HepG2 (cell line): ENCODE results near the gene WIZ. TPM values are rescaled to one million over a fixed set of nuclear protein-coding genes. Genes with fewer than 3 reads are reported as not detected.
A peak's percentile ranks its signal among the peaks of the same experiment; 100 is the strongest.

Experiments
- BRD4 ChIP-seq: sonication (generic); formaldehyde crosslinking; IDR thresholded peaks from 2 replicates; pipeline ENCODE4 v1.4.0; 2020; ENCODE audit warnings: missing genetic modification reagents
- CBX5 ChIP-seq: sonication (generic); formaldehyde crosslinking; IDR thresholded peaks from 2 replicates; pipeline ENCODE4 v1.4.0; 2020; ENCODE audit warnings: missing genetic modification reagents, borderline replicate concordance
- CREBL2 ChIP-seq: sonication (generic); formaldehyde crosslinking; IDR thresholded peaks from 2 replicates; pipeline ENCODE4 v1.8.1; 2023; ENCODE audit warnings: missing genetic modification reagents, mild to moderate bottlenecking, borderline replicate concordance
- DPF2 ChIP-seq: sonication (generic); formaldehyde crosslinking; IDR thresholded peaks from 2 replicates; pipeline ENCODE4 v1.4.0; 2020; ENCODE audit warnings: mild to moderate bottlenecking, low read depth, missing genetic modification reagents, borderline replicate concordance
- HIVEP1 ChIP-seq: sonication (generic); formaldehyde crosslinking; IDR thresholded peaks from 2 replicates; pipeline ENCODE4 v1.4.0; 2020; ENCODE audit warnings: mild to moderate bottlenecking, missing genetic modification reagents
- IRF2 ChIP-seq: IDR thresholded peaks from 2 replicates; pipeline ENCODE4 v1.6.1; 2018; ENCODE audit warnings: missing genetic modification reagents, missing compliant biosample characterization
- MNT ChIP-seq: fragments of 450-650 bp; IDR thresholded peaks from 2 replicates; pipeline ENCODE4 v1.6.1; 2016
- NRL ChIP-seq: sonication (generic); formaldehyde crosslinking; IDR thresholded peaks from 2 replicates; pipeline ENCODE4 v1.5.0; 2020; ENCODE audit warnings: missing genetic modification reagents, mild to moderate bottlenecking, moderate library complexity, borderline replicate concordance
- PBX2 ChIP-seq: IDR thresholded peaks from 2 replicates; pipeline ENCODE4 v1.6.1; 2016; ENCODE audit warnings: control low read depth
- PCBP1 ChIP-seq: fragments of 200-400 bp; formaldehyde crosslinking; IDR thresholded peaks from 2 replicates; pipeline ENCODE4 v1.6.1; 2017; ENCODE audit warnings: mild to moderate bottlenecking, low read depth, low read length, borderline replicate concordance
- POLR2G ChIP-seq: fragments of 200-400 bp; formaldehyde crosslinking; IDR thresholded peaks from 2 replicates; pipeline ENCODE4 v1.6.1; 2018; ENCODE audit warnings: mild to moderate bottlenecking, low read depth, low read length, moderate library complexity
- RFXAP ChIP-seq: sonication (generic); formaldehyde crosslinking; IDR thresholded peaks from 2 replicates; pipeline ENCODE4 v1.4.0; 2020; ENCODE audit warnings: missing genetic modification reagents, borderline replicate concordance
- SRSF4 ChIP-seq: fragments of 200-400 bp; formaldehyde crosslinking; IDR thresholded peaks from one replicate; pipeline ENCODE4 v1.6.1; 2018; ENCODE audit warnings: mild to moderate bottlenecking, low read depth, low read length, moderate library complexity; ENCODE audit not compliant: poor library complexity, severe bottlenecking
- THAP11 ChIP-seq: IDR thresholded peaks from 2 replicates; pipeline ENCODE4 v1.6.1; 2016; ENCODE audit warnings: missing biosample characterization, missing genetic modification reagents
- YY1 ChIP-seq: IDR thresholded peaks from 2 replicates; pipeline ENCODE4 v1.6.1; 2011; ENCODE audit warnings: low read length, low read depth, moderate library complexity, mild to moderate bottlenecking; ENCODE audit not compliant: insufficient read depth, insufficient replicate concordance
- ZNF121 ChIP-seq: sonication (generic); formaldehyde crosslinking; IDR thresholded peaks from 2 replicates; pipeline ENCODE4 v1.5.0; 2020; ENCODE audit warnings: mild to moderate bottlenecking, missing genetic modification reagents
- ZNF138 ChIP-seq: sonication (generic); formaldehyde crosslinking; IDR thresholded peaks from 2 replicates; pipeline ENCODE4 v1.5.0; 2020; ENCODE audit warnings: mild to moderate bottlenecking, low read depth, missing genetic modification reagents
- ZNF20 ChIP-seq: sonication (generic); formaldehyde crosslinking; IDR thresholded peaks from 2 replicates; pipeline ENCODE4 v1.4.0; 2020; ENCODE audit warnings: mild to moderate bottlenecking, moderate library complexity, missing genetic modification reagents
- ZNF207 ChIP-seq: fragments of 450-650 bp; IDR thresholded peaks from 2 replicates; pipeline ENCODE4 v1.6.1; 2016; ENCODE audit warnings: antibody characterized with exemption, borderline replicate concordance
- ZNF343 ChIP-seq: sonication (generic); formaldehyde crosslinking; IDR thresholded peaks from 2 replicates; pipeline ENCODE4 v1.4.0; 2020; ENCODE audit warnings: mild to moderate bottlenecking, missing genetic modification reagents
- ZNF510 ChIP-seq: sonication (generic); formaldehyde crosslinking; IDR thresholded peaks from 2 replicates; pipeline ENCODE4 v1.4.0; 2020; ENCODE audit warnings: low read depth, mild to moderate bottlenecking, missing genetic modification reagents
- ZNF549 ChIP-seq: sonication (generic); formaldehyde crosslinking; IDR thresholded peaks from 2 replicates; pipeline ENCODE4 v1.5.0; 2020; ENCODE audit warnings: missing genetic modification reagents
- ZNF652 ChIP-seq: IDR thresholded peaks from 2 replicates; pipeline ENCODE4 v1.6.1; 2016; ENCODE audit warnings: low read depth, borderline replicate concordance
- ZNF746 ChIP-seq: sonication (generic); formaldehyde crosslinking; IDR thresholded peaks from 2 replicates; pipeline ENCODE4 v1.8.0; 2022; ENCODE audit warnings: mild to moderate bottlenecking, missing genetic modification reagents
- ZSCAN29 ChIP-seq: sonication (generic); formaldehyde crosslinking; conservative IDR thresholded peaks from 2 replicates; pipeline ENCODE4 v1.4.0; 2020; ENCODE audit warnings: mild to moderate bottlenecking, missing genetic modification reagents
- polyA plus RNA-seq, 8 experiments: library from polyadenylated mRNA; depleted of rRNA in 3 of 8; stranded (reverse) in 7 of 8; unstranded in 1 of 8; fragments of >200 nt; fragmentation: Illumina TruSeq in 4 of 8; extraction: Trizol in 4 of 8; gene quantifications; 2 replicates each; pipeline versions ENCODE4 v1.2.1 to v1.2.3, GENCODE V29; 2011 to 2016; ENCODE audit warnings: low read depth in 4 of 8, missing spikeins in 1 of 8, mixed read lengths in 1 of 8; ENCODE audit not compliant: insufficient read depth in 1 of 8
- total RNA-seq, 5 experiments: library from RNA; depleted of rRNA; stranded (reverse); fragments of >200 nt; fragmentation: Illumina TruSeq; extraction: Trizol; gene quantifications; 2 replicates each; pipeline ENCODE4 v1.2.3, GENCODE V29; 2016; ENCODE audit warnings: low read depth in 1 of 5
- TF ChIP-seq, protein P1 (sequence below): sonication (generic); formaldehyde crosslinking; IDR thresholded peaks from 2 replicates; pipeline ENCODE4 v1.5.0; 2020; ENCODE audit warnings: mild to moderate bottlenecking, missing genetic modification reagents

The WIZ gene
- total and polyA plus RNA-seq, 2 of the 13 experiments (the other 11 are each of a cell fraction or from before 2014, with no cell fraction given) = 4.7 to 4.8 TPM

DNA sequence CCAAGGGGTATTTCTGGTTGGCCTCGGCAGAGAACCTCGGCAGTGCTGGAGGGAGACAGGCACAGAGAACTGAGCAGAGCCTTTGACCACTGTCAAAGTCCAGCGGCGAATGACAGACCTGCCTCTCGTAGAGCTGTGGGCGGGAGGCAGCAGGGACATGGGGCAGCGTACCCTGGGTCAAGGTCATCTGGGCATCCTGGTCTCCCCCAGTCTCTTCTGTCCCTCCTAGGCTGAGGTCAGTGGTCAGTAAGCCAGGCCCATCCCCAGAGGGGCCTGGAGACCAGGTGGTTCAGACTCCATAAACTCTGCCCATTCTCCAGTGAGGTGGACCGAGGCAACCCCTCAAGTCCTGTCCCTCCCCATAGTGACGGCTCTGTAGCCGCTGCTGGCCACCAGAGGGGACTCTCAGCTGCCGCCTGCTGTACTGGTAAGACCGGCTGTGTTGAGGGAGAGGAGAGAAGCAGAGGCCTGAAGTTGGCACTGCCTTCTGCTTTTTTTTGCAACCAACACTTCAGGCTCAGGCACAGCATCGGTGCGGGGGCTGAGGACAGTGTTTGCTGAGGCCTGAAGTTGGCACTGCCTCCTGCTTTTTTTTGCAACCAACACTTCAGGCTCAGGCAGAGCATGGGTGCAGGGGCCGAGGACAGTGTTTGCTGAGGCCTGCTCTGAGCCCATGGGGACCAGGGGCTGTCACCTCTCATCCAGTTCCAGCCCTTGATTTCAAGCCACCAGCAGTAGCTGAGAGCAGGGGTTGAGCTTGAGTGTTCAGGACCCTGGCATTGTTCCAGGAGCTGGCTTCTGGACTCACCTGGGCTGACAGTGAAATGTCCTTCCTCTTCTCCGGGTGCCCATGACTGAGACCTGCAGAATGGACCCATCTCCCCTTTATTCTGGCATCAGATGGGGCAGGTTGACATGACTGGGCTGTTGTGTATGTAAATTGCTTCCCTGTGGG is 29.9 kb upstream of the WIZ start, which contains the start of gene PGLYRP2 (continued):
- TF ChIP-seq NRL (CRISPR knock-in tag) (no peak), RFXAP (CRISPR knock-in tag) (peak; percentile 59; the same call in 1 of the 2 replicates), MNT (no peak), CBX5 (CRISPR knock-in tag) (no peak), ZNF121 (CRISPR knock-in tag) (no peak), ZSCAN29 (no peak), BRD4 (CRISPR knock-in tag) (no peak), ZNF20 (CRISPR knock-in tag) (no peak), ZNF652 (CRISPR knock-in tag) (no peak), ZNF207 (no peak), PCBP1 (0 out of 2 replicates have a peak, but pooled peaks have one; percentile 20), HIVEP1 (CRISPR knock-in tag) (no peak), IRF2 (no peak), CREBL2 (no peak), ZNF746 (no peak), THAP11 (CRISPR knock-in tag) (no peak), POLR2G (no peak), ZNF343 (CRISPR knock-in tag) (no peak), ZNF138 (CRISPR knock-in tag) (no peak), ZNF510 (no peak), YY1 (no peak), PBX2 (CRISPR knock-in tag) (no peak), DPF2 (CRISPR knock-in tag) (no peak), ZNF549 (CRISPR knock-in tag) (no peak), SRSF4 (no peak)
- TF ChIP-seq, protein P1, sequence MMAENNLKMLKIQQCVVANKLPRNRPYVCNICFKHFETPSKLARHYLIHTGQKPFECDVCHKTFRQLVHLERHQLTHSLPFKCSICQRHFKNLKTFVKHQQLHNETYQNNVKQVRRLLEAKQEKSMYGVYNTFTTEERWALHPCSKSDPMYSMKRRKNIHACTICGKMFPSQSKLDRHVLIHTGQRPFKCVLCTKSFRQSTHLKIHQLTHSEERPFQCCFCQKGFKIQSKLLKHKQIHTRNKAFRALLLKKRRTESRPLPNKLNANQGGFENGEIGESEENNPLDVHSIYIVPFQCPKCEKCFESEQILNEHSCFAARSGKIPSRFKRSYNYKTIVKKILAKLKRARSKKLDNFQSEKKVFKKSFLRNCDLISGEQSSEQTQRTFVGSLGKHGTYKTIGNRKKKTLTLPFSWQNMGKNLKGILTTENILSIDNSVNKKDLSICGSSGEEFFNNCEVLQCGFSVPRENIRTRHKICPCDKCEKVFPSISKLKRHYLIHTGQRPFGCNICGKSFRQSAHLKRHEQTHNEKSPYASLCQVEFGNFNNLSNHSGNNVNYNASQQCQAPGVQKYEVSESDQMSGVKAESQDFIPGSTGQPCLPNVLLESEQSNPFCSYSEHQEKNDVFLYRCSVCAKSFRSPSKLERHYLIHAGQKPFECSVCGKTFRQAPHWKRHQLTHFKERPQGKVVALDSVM (CRISPR knock-in tag) = peak; percentile 45; the same call in 1 of the 2 replicates
